KMS-11 (cell line): ENCODE measurements around the gene HEPACAM.

ENCODE experiments used
- H2AFZ ChIP-seq: fragments of 200-600 bp; sonication (generic); 2 replicates; pipeline ENCODE4 v1.6.1; 2016; ENCODE audit warnings: antibody characterized with exemption, mixed run types, low read depth
- H3K27ac ChIP-seq: fragments of 200-600 bp; sonication (generic); 2 replicates; pipeline ENCODE4 v1.6.1; 2016; ENCODE audit warnings: mild to moderate bottlenecking, mixed run types
- H3K27me3 ChIP-seq: fragments of 200-600 bp; sonication (generic); 2 replicates; pipeline ENCODE4 v1.6.1; 2017; ENCODE audit warnings: mild to moderate bottlenecking, low read depth, mixed run types, moderate library complexity; ENCODE audit not compliant: insufficient read depth
- H3K36me3 ChIP-seq: fragments of 200-600 bp; sonication (generic); 2 replicates; pipeline ENCODE4 v1.6.1; 2017; ENCODE audit warnings: mild to moderate bottlenecking, mixed run types; ENCODE audit not compliant: insufficient read depth
- H3K4me1 ChIP-seq: fragments of 200-600 bp; sonication (generic); 2 replicates; pipeline ENCODE4 v1.6.1; 2016; ENCODE audit warnings: mild to moderate bottlenecking, low read depth, mixed run types; ENCODE audit not compliant: poor library complexity, severe bottlenecking
- H3K4me2 ChIP-seq: fragments of 200-600 bp; sonication (generic); 2 replicates; pipeline ENCODE4 v1.7.0; 2016; ENCODE audit warnings: mild to moderate bottlenecking, mixed run types
- H3K4me3 ChIP-seq: fragments of 200-600 bp; sonication (generic); IDR thresholded peaks from 2 replicates; pipeline ENCODE4 v1.6.1; 2017; ENCODE audit warnings: low read depth, low read length, mixed read lengths; ENCODE audit not compliant: insufficient read depth
- H3K79me2 ChIP-seq: fragments of 200-600 bp; sonication (generic); 2 replicates; pipeline ENCODE4 v1.6.1; 2016; ENCODE audit warnings: low read depth, mixed run types; ENCODE audit not compliant: insufficient read depth
- H3K9ac ChIP-seq: fragments of 200-600 bp; sonication (generic); 2 replicates; pipeline ENCODE4 v1.6.1; 2016; ENCODE audit warnings: mild to moderate bottlenecking, mixed run types
- H4K20me1 ChIP-seq: fragments of 200-600 bp; sonication (generic); 2 replicates; pipeline ENCODE4 v1.6.1; 2016; ENCODE audit warnings: mild to moderate bottlenecking, mixed run types; ENCODE audit not compliant: insufficient read depth
- TF ChIP-seq, protein P1 (sequence below): fragments of 200-600 bp; sonication (generic); conservative IDR thresholded peaks from 2 replicates; pipeline ENCODE4 v1.6.1; 2017; ENCODE audit warnings: low read depth, mild to moderate bottlenecking, antibody characterized with exemption, low read length, moderate library complexity, mixed read lengths

HEPACAM gene

DNA sequence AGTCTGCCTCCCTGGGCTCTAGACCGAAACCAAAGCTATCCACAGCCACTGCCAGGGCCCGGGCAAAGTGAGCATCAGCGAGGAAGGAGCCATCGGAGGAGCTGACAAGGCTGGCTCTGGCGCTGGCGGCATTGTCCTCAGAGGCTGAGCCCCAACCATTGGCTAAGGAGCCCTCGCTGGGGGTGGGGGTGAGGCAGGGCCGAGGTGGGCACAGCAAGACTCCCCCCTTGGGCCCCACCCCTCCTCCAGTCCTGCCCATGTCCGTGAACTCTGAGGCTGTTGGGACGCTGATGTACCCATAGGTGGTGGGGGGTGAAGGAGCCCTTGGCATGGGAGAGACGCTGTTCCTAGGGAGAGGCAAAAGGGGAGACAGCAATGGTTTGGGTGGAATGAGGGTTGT is 49.4 kb downstream of the HEPACAM start:
- no peaks in the 10 kb centered on the region for H3K27me3 ChIP-seq
- H3K4me1 ChIP-seq = no peaks in the 10 kb centered on the region
- H4K20me1 ChIP-seq = no peaks in the 10 kb centered on the region
- H3K9ac ChIP-seq = no peak overlapping the region
- H3K27ac ChIP-seq = no peak overlapping the region
- H2AFZ ChIP-seq = no peak overlapping the region
- no peak overlapping the region for H3K4me2 ChIP-seq
- H3K4me3 ChIP-seq = no peak overlapping the region
- TF ChIP-seq, protein P1, sequence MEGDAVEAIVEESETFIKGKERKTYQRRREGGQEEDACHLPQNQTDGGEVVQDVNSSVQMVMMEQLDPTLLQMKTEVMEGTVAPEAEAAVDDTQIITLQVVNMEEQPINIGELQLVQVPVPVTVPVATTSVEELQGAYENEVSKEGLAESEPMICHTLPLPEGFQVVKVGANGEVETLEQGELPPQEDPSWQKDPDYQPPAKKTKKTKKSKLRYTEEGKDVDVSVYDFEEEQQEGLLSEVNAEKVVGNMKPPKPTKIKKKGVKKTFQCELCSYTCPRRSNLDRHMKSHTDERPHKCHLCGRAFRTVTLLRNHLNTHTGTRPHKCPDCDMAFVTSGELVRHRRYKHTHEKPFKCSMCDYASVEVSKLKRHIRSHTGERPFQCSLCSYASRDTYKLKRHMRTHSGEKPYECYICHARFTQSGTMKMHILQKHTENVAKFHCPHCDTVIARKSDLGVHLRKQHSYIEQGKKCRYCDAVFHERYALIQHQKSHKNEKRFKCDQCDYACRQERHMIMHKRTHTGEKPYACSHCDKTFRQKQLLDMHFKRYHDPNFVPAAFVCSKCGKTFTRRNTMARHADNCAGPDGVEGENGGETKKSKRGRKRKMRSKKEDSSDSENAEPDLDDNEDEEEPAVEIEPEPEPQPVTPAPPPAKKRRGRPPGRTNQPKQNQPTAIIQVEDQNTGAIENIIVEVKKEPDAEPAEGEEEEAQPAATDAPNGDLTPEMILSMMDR = no peak
- no peaks in the 10 kb centered on the region for H3K36me3 ChIP-seq
- H3K79me2 ChIP-seq = no peaks in the 10 kb centered on the region

DNA sequence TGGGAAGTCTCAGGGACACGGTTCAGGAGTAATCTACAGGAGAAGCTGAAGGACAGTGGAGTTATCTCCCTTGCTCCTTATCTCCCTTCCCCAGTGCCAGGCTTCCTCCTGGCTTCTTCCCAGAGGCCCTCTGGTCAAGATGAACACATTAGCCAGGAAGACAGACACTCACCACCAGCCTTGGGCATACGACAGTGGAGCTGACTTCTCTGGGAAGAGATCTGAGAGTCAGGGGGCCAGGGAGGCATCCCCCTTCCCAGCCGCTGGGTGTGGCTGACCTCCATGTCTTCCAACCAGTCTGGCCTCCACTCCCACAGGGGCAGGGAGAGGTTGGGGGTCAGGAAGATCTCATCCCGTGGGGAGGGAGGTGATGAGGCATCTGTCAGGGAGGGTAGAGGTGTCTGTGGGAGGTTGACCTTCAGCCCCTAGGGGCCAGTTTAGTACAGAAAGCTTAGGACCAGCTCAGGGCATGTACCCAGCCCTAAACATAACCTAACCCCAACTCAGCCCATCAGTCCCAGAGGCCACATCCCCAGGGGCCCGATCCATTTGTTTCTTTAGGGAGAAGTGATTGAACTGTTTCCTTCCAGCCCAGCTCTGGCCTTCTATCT is 50.9 kb downstream of the HEPACAM start:
- Histone ChIP-seq H3K27me3 (no peaks in the 10 kb centered on the region), H4K20me1 (no peaks in the 10 kb centered on the region), H3K4me3 (no peak overlapping the region), H3K79me2 (no peaks in the 10 kb centered on the region), H3K9ac (no peak overlapping the region), H2AFZ (no peak overlapping the region), H3K4me2 (no peak overlapping the region), H3K27ac (no peak overlapping the region), H3K4me1 (no peaks in the 10 kb centered on the region), H3K36me3 (no peaks in the 10 kb centered on the region)
- TF ChIP-seq, protein P1 = no peak

DNA sequence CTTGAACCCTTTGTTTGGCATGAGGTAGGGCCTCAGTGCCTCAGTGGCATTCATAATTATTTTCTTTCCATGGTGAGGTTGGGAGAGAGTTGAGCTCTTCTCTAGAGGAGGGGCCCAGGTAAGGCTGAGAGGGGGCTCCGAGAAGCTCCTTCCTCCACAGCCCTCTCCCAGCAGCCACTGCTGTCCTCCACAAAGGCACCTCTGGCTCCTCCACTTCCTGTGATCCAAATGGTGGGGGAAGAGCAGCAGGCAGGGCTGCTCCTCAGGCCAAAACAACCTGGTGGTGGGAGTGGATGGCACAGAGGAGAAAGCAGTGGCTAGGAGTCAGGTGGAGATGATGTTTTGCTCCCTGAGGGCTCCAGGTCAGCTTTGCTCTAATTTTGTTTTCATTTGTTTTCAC is 51.5 kb downstream of the HEPACAM start:
- TF ChIP-seq, protein P1 = no peak
- Histone ChIP-seq H3K4me1 (no peaks in the 10 kb centered on the region), H3K9ac (no peak overlapping the region), H3K4me2 (no peak overlapping the region), H3K27ac (no peak overlapping the region), H3K4me3 (no peak overlapping the region), H3K36me3 (no peaks in the 10 kb centered on the region), H3K27me3 (no peaks in the 10 kb centered on the region), H4K20me1 (no peaks in the 10 kb centered on the region), H3K79me2 (no peaks in the 10 kb centered on the region), H2AFZ (no peak overlapping the region)

DNA sequence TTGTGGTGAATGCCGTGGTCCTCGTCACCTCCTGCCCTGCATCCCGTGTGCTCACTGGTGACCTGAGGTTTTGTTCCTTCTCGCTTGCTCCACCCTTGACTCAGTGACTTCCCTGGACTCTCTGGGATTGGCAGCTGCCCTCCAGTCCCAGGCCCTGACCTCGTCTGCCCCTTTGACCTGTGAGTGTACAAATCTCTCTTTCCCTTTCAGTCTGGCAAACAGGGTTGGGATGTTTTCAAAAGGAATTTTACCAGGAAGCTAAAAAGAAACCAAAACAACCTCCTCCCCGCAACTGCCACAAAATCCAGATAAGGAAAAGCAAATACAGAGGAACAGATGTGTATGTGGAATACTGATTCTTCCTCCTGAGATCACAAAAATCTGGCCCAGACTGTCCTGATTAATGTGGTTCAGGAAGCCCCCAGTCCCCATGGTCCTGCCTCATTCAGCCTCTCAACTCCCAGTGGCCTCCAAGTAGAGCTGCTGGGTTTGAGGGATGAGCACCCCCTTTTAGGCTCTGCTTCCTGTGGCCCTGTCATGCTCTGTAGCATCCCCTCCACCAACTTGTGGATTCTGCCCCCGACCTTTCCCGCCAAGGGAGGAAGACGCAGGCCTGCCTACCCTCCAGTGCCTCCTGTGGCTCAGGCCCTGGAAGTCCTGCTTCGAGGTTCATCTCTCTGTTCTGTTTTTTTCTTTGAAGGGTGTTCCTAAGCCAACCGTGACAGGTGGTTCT is 53.3 kb downstream of the HEPACAM start:
- H3K4me1 ChIP-seq = no peaks in the 10 kb centered on the region

More for the DNA sequence above, 53.3 kb downstream of the HEPACAM start:
- H3K36me3 ChIP-seq = no peaks in the 10 kb centered on the region
- no peaks in the 10 kb centered on the region for H4K20me1 ChIP-seq
- no peak overlapping the region for H2AFZ ChIP-seq
- no peak overlapping the region for H3K27ac ChIP-seq
- no peaks in the 10 kb centered on the region for H3K27me3 ChIP-seq
- H3K9ac ChIP-seq = no peak overlapping the region
- TF ChIP-seq, protein P1 = no peak
- H3K4me3 ChIP-seq = no peak overlapping the region
- H3K4me2 ChIP-seq = no peak overlapping the region
- H3K79me2 ChIP-seq = no peaks in the 10 kb centered on the region
